ENCODE measurements around the gene VPS37D. TPM values are rescaled to one million over a fixed set of nuclear protein-coding genes. Genes with fewer than 3 reads are reported as not detected.

The VPS37D gene
- polyA plus RNA-seq, 1 donor (not counting 4 experiments of a cell fraction or from before 2014, with no cell fraction given), result 0.81 TPM

DNA sequence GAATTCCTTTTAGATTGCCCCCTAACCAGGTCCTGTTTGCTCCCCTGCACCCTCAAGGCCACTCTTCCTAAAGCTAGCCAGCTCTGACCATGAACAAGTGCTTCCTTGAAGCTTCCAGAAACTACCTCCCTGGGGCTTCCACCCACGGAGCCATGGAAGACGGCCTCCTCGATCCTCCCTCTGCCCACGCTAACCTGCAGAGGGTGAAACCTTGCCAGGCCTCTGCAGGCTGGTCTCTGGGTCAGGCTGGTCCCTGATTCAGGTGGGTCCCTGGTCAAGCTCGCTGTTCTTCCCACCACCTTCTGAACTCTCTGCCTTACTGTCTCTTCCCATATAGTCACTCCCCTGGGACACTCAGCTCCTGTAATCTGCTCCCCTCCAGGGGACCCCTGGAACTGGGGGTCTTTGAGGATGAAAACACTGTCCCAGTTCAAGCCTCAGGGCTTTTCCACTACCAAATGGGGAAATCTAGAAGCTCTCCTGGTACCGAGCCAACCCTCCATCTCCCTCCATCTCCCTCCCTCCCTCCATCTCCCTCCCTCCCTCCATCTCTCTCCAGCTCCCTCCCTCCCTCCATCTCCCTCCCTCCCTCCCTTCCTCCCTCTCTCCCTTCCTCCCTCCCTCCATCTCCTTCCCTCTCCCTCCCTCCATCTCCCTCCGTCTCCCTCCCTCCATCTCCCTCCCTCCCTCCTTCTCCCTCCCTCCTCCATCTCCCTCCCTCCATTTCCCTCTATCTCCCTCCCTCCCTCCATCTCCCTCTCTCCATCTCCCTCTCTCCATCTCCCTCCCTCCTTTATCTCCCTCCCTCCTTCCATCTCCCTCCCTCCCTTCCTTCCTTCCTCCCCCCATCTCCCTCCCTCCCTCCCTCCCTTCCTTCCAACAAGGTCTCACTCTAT, 46.2 kb upstream of the VPS37D start:
- Histone ChIP-seq H3K79me2 (ENCODE audit: control insufficient read depth, insufficient read depth, low read length) (no peaks in the 10 kb centered on the region), H3K4me3 (ENCODE audit: control insufficient read depth in 2 of 3, extremely low read depth in 1 of 3, insufficient read depth in 2 of 3, low read depth in 1 of 3, low read length in 3 of 3) (no peak overlapping the region), H3K4me2 (ENCODE audit: control insufficient read depth, extremely low read depth, insufficient read depth, low read depth, low read length) (no peak overlapping the region), H4K20me1 (ENCODE audit: control insufficient read depth, extremely low read depth, insufficient read depth, low read length) (no peaks in the 10 kb centered on the region), H3K36me3 (ENCODE audit: control insufficient read depth in 2 of 2, extremely low read depth in 1 of 2, insufficient read depth in 2 of 2, low read length in 2 of 2) (no peaks in the 10 kb centered on the region), H3K9ac (ENCODE audit: control insufficient read depth, extremely low read depth, insufficient read depth, low read length) (no peak overlapping the region), H3K27me3 (ENCODE audit: control insufficient read depth, extremely low read depth, insufficient read depth, low read length) (peaks cover 26% of the 10 kb centered on the region), H3K4me1 (ENCODE audit: control insufficient read depth, extremely low read depth, insufficient read depth, low read length) (peaks cover 8% of the 10 kb centered on the region), H3K27ac (ENCODE audit: control insufficient read depth, insufficient read depth, low read length) (no peak overlapping the region), H3K9me3 (ENCODE audit: control insufficient read depth, low read depth, low read length) (no peaks in the 10 kb centered on the region), H2AFZ (ENCODE audit: control insufficient read depth, low read length) (no peak overlapping the region), H3K9me1 (ENCODE audit: control insufficient read depth, extremely low read depth, insufficient read depth, low read length) (no peaks in the 10 kb centered on the region)
- dilution Hi-C loops (cut with MboI; ENCODE audit: extremely low pct_ligation_motif_present, low sequenced_read_pairs), result no loop called here
- TF ChIP-seq, protein P1, sequence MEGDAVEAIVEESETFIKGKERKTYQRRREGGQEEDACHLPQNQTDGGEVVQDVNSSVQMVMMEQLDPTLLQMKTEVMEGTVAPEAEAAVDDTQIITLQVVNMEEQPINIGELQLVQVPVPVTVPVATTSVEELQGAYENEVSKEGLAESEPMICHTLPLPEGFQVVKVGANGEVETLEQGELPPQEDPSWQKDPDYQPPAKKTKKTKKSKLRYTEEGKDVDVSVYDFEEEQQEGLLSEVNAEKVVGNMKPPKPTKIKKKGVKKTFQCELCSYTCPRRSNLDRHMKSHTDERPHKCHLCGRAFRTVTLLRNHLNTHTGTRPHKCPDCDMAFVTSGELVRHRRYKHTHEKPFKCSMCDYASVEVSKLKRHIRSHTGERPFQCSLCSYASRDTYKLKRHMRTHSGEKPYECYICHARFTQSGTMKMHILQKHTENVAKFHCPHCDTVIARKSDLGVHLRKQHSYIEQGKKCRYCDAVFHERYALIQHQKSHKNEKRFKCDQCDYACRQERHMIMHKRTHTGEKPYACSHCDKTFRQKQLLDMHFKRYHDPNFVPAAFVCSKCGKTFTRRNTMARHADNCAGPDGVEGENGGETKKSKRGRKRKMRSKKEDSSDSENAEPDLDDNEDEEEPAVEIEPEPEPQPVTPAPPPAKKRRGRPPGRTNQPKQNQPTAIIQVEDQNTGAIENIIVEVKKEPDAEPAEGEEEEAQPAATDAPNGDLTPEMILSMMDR (optimal IDR thresholded peaks at IDR 0.05 in 1 of 3, IDR thresholded peaks at IDR 0.05 in 1 of 3, conservative IDR thresholded peaks at IDR 0.05 in 1 of 3; ENCODE audit: extremely low read depth in 1 of 3, insufficient read depth in 2 of 3, low read length in 3 of 3), result no peak
- no peak for TF ChIP-seq EZH2 (IDR thresholded peaks at IDR 0.05; ENCODE audit: low read length)
- FAIRE-seq (no peak), DNase-seq (ENCODE audit: low read depth, low spot score) (no peak)

DNA sequence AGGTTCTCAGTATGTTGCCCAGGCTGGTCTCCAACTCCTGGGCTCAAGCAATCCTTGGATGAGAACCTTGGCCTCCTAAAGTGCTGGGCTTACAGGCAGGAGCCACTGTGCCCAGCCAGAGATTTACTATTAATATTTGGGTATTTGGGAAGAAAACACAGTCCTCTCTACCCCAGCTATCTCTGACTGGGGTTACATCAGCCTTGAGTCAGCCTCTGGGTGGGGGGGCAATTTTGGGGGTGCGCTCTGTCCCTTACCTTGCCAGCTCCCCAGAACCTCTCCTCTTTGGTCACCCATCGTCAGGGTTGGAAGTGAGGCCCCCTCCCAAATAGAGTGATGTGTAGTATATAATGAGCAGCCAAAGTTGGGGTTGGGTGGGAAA, 45.1 kb upstream of the VPS37D start:
- no peaks in the 10 kb centered on the region for H3K9me3 ChIP-seq (ENCODE audit: control insufficient read depth, low read depth, low read length)
- H3K4me1 ChIP-seq (ENCODE audit: control insufficient read depth, extremely low read depth, insufficient read depth, low read length), result peaks cover 8% of the 10 kb centered on the region
- H2AFZ ChIP-seq (ENCODE audit: control insufficient read depth, low read length), result no peak overlapping the region
- no peaks in the 10 kb centered on the region for H3K36me3 ChIP-seq (ENCODE audit: control insufficient read depth in 2 of 2, extremely low read depth in 1 of 2, insufficient read depth in 2 of 2, low read length in 2 of 2)
- TF ChIP-seq, protein P1 (optimal IDR thresholded peaks at IDR 0.05 in 1 of 3, IDR thresholded peaks at IDR 0.05 in 1 of 3, conservative IDR thresholded peaks at IDR 0.05 in 1 of 3; ENCODE audit: extremely low read depth in 1 of 3, insufficient read depth in 2 of 3, low read length in 3 of 3), result no peak
- TF ChIP-seq EZH2 (IDR thresholded peaks at IDR 0.05; ENCODE audit: low read length), result no peak
- H3K4me2 ChIP-seq (ENCODE audit: control insufficient read depth, extremely low read depth, insufficient read depth, low read depth, low read length), result no peak overlapping the region
- H3K4me3 ChIP-seq (ENCODE audit: control insufficient read depth in 2 of 3, extremely low read depth in 1 of 3, insufficient read depth in 2 of 3, low read depth in 1 of 3, low read length in 3 of 3), result no peak overlapping the region
- no peaks in the 10 kb centered on the region for H4K20me1 ChIP-seq (ENCODE audit: control insufficient read depth, extremely low read depth, insufficient read depth, low read length)
- no peaks in the 10 kb centered on the region for H3K9me1 ChIP-seq (ENCODE audit: control insufficient read depth, extremely low read depth, insufficient read depth, low read length)
- dilution Hi-C loops (cut with MboI; ENCODE audit: extremely low pct_ligation_motif_present, low sequenced_read_pairs), result no loop called here
- no peaks in the 10 kb centered on the region for H3K79me2 ChIP-seq (ENCODE audit: control insufficient read depth, insufficient read depth, low read length)
- no peak overlapping the region for H3K9ac ChIP-seq (ENCODE audit: control insufficient read depth, extremely low read depth, insufficient read depth, low read length)
- peaks cover 28% of the 10 kb centered on the region for H3K27me3 ChIP-seq (ENCODE audit: control insufficient read depth, extremely low read depth, insufficient read depth, low read length)
- FAIRE-seq (no peak), DNase-seq (ENCODE audit: low read depth, low spot score) (no peak)
- H3K27ac ChIP-seq (ENCODE audit: control insufficient read depth, insufficient read depth, low read length), result no peak overlapping the region
